HepG2 (cell line): Measurements from ENCODE around the gene USP10. TPM values are rescaled to one million over a fixed set of nuclear protein-coding genes. Genes with fewer than 3 reads are reported as not detected.
A peak's percentile ranks its signal among the peaks of the same experiment; 100 is the strongest.

Source experiments
- ASH2L ChIP-seq: fragments of 300-600, 200-600 bp; sonication (generic); IDR thresholded peaks from 2 replicates; pipeline ENCODE4 v1.7.0; 2017; ENCODE audit warnings: low read depth, mild to moderate bottlenecking, moderate library complexity, mixed read lengths, low read length; ENCODE audit not compliant: insufficient read length
- GABPB1 ChIP-seq: IDR thresholded peaks from 2 replicates; pipeline ENCODE4 v1.6.1; 2016; ENCODE audit warnings: mild to moderate bottlenecking, missing genetic modification reagents, moderate library complexity, missing compliant biosample characterization
- HOMEZ ChIP-seq: IDR thresholded peaks from 2 replicates; pipeline ENCODE4 v1.6.1; 2016; ENCODE audit warnings: low read depth
- JUNB ChIP-seq: sonication (generic); formaldehyde crosslinking; IDR thresholded peaks from 2 replicates; pipeline ENCODE4 v1.8.0; 2022; ENCODE audit warnings: missing genetic modification reagents, mild to moderate bottlenecking, borderline replicate concordance
- KLF6 ChIP-seq: IDR thresholded peaks from 2 replicates; pipeline ENCODE4 v1.8.0; 2016; ENCODE audit warnings: missing biosample characterization, missing genetic modification reagents
- KMT2A ChIP-seq: sonication (generic); formaldehyde crosslinking; IDR thresholded peaks from 2 replicates; pipeline ENCODE4 v1.4.0; 2020; ENCODE audit warnings: missing genetic modification reagents
- LRRFIP1 ChIP-seq: sonication (generic); formaldehyde crosslinking; conservative IDR thresholded peaks from 2 replicates; pipeline ENCODE4 v1.4.0; 2020; ENCODE audit warnings: missing genetic modification reagents
- NAIF1 ChIP-seq: sonication (generic); formaldehyde crosslinking; IDR thresholded peaks from 2 replicates; pipeline ENCODE4 v1.5.0; 2020; ENCODE audit warnings: mild to moderate bottlenecking, missing genetic modification reagents, borderline replicate concordance
- NKX3-1 ChIP-seq: sonication (generic); formaldehyde crosslinking; IDR thresholded peaks from 2 replicates; pipeline ENCODE4 v1.5.0; 2020; ENCODE audit warnings: missing genetic modification reagents
- PPARG ChIP-seq: conservative IDR thresholded peaks from 2 replicates; pipeline ENCODE4 v1.6.1; 2016; ENCODE audit warnings: missing biosample characterization, missing genetic modification reagents
- RAD21 ChIP-seq: fragments of 450-650 bp; formaldehyde crosslinking; IDR thresholded peaks from 2 replicates; pipeline ENCODE4 v1.5.0; 2020; ENCODE audit warnings: mild to moderate bottlenecking
- SAP130 ChIP-seq: IDR thresholded peaks from 2 replicates; pipeline ENCODE4 v1.6.1; 2016; ENCODE audit warnings: low read depth
- ZBTB20 ChIP-seq: sonication (generic); formaldehyde crosslinking; IDR thresholded peaks from 2 replicates; pipeline ENCODE4 v1.8.1; 2023; ENCODE audit warnings: missing genetic modification reagents, low read depth, mild to moderate bottlenecking, borderline replicate concordance
- ZFP82 ChIP-seq: sonication (generic); formaldehyde crosslinking; IDR thresholded peaks from 2 replicates; pipeline ENCODE4 v1.5.1; 2020; ENCODE audit warnings: mild to moderate bottlenecking, missing genetic modification reagents, borderline replicate concordance
- ZKSCAN1 ChIP-seq: fragments of 150-350 bp; IDR thresholded peaks from 2 replicates; pipeline ENCODE4 v1.6.1; 2014; ENCODE audit warnings: low read length
- ZNF331 ChIP-seq: sonication (generic); formaldehyde crosslinking; IDR thresholded peaks from 2 replicates; pipeline ENCODE4 v1.4.0; 2020; ENCODE audit warnings: missing genetic modification reagents
- ZNF616 ChIP-seq: sonication (generic); formaldehyde crosslinking; IDR thresholded peaks from 2 replicates; pipeline ENCODE4 v1.5.0; 2020; ENCODE audit warnings: low read depth, mild to moderate bottlenecking, missing genetic modification reagents
- polyA plus RNA-seq, 8 experiments: library from polyadenylated mRNA; depleted of rRNA in 3 of 8; stranded (reverse) in 7 of 8; unstranded in 1 of 8; fragments of >200 nt; fragmentation: Illumina TruSeq in 4 of 8; extraction: Trizol in 4 of 8; gene quantifications; 2 replicates each; pipeline versions ENCODE4 v1.2.1 to v1.2.3, GENCODE V29; 2011 to 2016; ENCODE audit warnings: low read depth in 4 of 8, missing spikeins in 1 of 8, mixed read lengths in 1 of 8; ENCODE audit not compliant: insufficient read depth in 1 of 8
- total RNA-seq, 5 experiments: library from RNA; depleted of rRNA; stranded (reverse); fragments of >200 nt; fragmentation: Illumina TruSeq; extraction: Trizol; gene quantifications; 2 replicates each; pipeline ENCODE4 v1.2.3, GENCODE V29; 2016; ENCODE audit warnings: low read depth in 1 of 5
- TF ChIP-seq, protein P1 (sequence below): sonication (generic); formaldehyde crosslinking; IDR thresholded peaks from 2 replicates; pipeline ENCODE4 v1.8.1; 2023; ENCODE audit warnings: missing genetic modification reagents, inconsistent platforms, borderline replicate concordance
- TF ChIP-seq, protein P2 (sequence below): sonication (generic); formaldehyde crosslinking; IDR thresholded peaks from 2 replicates; pipeline ENCODE4 v1.5.1; 2020; ENCODE audit warnings: mild to moderate bottlenecking, missing genetic modification reagents, moderate library complexity
- TF ChIP-seq, protein P3 (sequence below): sonication (generic); formaldehyde crosslinking; IDR thresholded peaks from 2 replicates; pipeline ENCODE4 v1.9.0; 2022; ENCODE audit warnings: missing genetic modification reagents, mild to moderate bottlenecking, borderline replicate concordance

The USP10 gene
- total and polyA plus RNA-seq, 2 of the 13 experiments (the other 11 are each of a cell fraction or from before 2014, with no cell fraction given), result 79.1 to 122 TPM

GRCh38 chr16:84672276-84673202 is 27.3 kb upstream of the USP10 start (continued):
- TF ChIP-seq, protein P1, sequence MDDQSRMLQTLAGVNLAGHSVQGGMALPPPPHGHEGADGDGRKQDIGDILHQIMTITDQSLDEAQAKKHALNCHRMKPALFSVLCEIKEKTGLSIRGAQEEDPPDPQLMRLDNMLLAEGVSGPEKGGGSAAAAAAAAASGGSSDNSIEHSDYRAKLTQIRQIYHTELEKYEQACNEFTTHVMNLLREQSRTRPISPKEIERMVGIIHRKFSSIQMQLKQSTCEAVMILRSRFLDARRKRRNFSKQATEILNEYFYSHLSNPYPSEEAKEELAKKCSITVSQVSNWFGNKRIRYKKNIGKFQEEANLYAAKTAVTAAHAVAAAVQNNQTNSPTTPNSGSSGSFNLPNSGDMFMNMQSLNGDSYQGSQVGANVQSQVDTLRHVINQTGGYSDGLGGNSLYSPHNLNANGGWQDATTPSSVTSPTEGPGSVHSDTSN (CRISPR knock-in tag), result no peak
- TF ChIP-seq, protein P2, sequence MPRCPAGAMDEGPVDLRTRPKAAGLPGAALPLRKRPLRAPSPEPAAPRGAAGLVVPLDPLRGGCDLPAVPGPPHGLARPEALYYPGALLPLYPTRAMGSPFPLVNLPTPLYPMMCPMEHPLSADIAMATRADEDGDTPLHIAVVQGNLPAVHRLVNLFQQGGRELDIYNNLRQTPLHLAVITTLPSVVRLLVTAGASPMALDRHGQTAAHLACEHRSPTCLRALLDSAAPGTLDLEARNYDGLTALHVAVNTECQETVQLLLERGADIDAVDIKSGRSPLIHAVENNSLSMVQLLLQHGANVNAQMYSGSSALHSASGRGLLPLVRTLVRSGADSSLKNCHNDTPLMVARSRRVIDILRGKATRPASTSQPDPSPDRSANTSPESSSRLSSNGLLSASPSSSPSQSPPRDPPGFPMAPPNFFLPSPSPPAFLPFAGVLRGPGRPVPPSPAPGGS, result no peak
- TF ChIP-seq NKX3-1 (CRISPR knock-in tag), result no peak
- TF ChIP-seq ZNF331 (CRISPR knock-in tag), result no peak
- TF ChIP-seq ZNF616, result 0 out of 2 replicates have a peak, but pooled peaks have one; percentile 34
- 0 out of 2 replicates have a peak, but pooled peaks have one; percentile 17 for TF ChIP-seq PPARG (CRISPR knock-in tag)
- TF ChIP-seq JUNB (CRISPR knock-in tag), result no peak
- peak; percentile 86 for TF ChIP-seq RAD21 (CRISPR knock-in tag)
- TF ChIP-seq NAIF1 (CRISPR knock-in tag), result 0 out of 2 replicates have a peak, but pooled peaks have one; percentile 33
- peak; percentile 45; the same call in 1 of the 2 replicates for TF ChIP-seq KLF6 (CRISPR knock-in tag)
- TF ChIP-seq SAP130, result peak; percentile 65
- 0 out of 2 replicates have a peak, but pooled peaks have one; percentile 18 for TF ChIP-seq ZKSCAN1
- TF ChIP-seq HOMEZ (CRISPR knock-in tag), result no peak
- TF ChIP-seq ZBTB20 (CRISPR knock-in tag), result no peak
- TF ChIP-seq ASH2L, result peak; percentile 34
- TF ChIP-seq KMT2A (CRISPR knock-in tag), result peak; percentile 36; the same call in 1 of the 2 replicates
- no peak for TF ChIP-seq LRRFIP1 (CRISPR knock-in tag)
- TF ChIP-seq GABPB1 (CRISPR knock-in tag), result peak; percentile 19; the same call in 1 of the 2 replicates
- TF ChIP-seq, protein P3, sequence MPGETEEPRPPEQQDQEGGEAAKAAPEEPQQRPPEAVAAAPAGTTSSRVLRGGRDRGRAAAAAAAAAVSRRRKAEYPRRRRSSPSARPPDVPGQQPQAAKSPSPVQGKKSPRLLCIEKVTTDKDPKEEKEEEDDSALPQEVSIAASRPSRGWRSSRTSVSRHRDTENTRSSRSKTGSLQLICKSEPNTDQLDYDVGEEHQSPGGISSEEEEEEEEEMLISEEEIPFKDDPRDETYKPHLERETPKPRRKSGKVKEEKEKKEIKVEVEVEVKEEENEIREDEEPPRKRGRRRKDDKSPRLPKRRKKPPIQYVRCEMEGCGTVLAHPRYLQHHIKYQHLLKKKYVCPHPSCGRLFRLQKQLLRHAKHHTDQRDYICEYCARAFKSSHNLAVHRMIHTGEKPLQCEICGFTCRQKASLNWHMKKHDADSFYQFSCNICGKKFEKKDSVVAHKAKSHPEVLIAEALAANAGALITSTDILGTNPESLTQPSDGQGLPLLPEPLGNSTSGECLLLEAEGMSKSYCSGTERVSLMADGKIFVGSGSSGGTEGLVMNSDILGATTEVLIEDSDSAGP (CRISPR knock-in tag), result peak; percentile 53
- no peak for TF ChIP-seq ZFP82 (CRISPR knock-in tag)
